Mucosa of rectum (tissue), 2 donors: ENCODE results near the gene SMG6.

Source experiments
- H3K27ac ChIP-seq, 2 donors: one replicate each; pipeline ENCODE4 v1.7.0; 2013; ENCODE audit warnings: inconsistent platforms in 2 of 2, low read depth in 2 of 2, low read length in 2 of 2
- H3K27me3 ChIP-seq, 2 donors: one replicate each; pipeline ENCODE4 v1.7.0; 2013; ENCODE audit warnings: low read length in 2 of 2; ENCODE audit not compliant: control insufficient read depth in 2 of 2, insufficient read depth in 2 of 2
- H3K36me3 ChIP-seq, 2 donors: one replicate each; pipeline ENCODE4 v1.7.0; 2013; ENCODE audit warnings: low read length in 2 of 2; ENCODE audit not compliant: control insufficient read depth in 2 of 2, insufficient read depth in 2 of 2
- H3K4me1 ChIP-seq, 2 donors: one replicate each; pipeline ENCODE4 v1.7.0; 2013; ENCODE audit warnings: low read length in 2 of 2, mild to moderate bottlenecking in 1 of 2; ENCODE audit not compliant: control insufficient read depth in 2 of 2, insufficient read depth in 2 of 2
- H3K4me3 ChIP-seq, 2 donors: one replicate each; pipeline ENCODE4 v1.7.0; 2013; ENCODE audit warnings: low read length in 2 of 2
- H3K9ac ChIP-seq, 2 donors: one replicate each; pipeline ENCODE4 v1.7.0; 2013; ENCODE audit warnings: low read length in 2 of 2, low read depth in 1 of 2, mild to moderate bottlenecking in 1 of 2
- H3K9me3 ChIP-seq, 2 donors: one replicate each; pipeline ENCODE4 v1.7.0; 2013; ENCODE audit warnings: low read length in 2 of 2; ENCODE audit not compliant: control insufficient read depth in 2 of 2
- donor health status: healthy.
- donor health status: Normal muscosa, but diverticular disease.

The SMG6 gene

DNA sequence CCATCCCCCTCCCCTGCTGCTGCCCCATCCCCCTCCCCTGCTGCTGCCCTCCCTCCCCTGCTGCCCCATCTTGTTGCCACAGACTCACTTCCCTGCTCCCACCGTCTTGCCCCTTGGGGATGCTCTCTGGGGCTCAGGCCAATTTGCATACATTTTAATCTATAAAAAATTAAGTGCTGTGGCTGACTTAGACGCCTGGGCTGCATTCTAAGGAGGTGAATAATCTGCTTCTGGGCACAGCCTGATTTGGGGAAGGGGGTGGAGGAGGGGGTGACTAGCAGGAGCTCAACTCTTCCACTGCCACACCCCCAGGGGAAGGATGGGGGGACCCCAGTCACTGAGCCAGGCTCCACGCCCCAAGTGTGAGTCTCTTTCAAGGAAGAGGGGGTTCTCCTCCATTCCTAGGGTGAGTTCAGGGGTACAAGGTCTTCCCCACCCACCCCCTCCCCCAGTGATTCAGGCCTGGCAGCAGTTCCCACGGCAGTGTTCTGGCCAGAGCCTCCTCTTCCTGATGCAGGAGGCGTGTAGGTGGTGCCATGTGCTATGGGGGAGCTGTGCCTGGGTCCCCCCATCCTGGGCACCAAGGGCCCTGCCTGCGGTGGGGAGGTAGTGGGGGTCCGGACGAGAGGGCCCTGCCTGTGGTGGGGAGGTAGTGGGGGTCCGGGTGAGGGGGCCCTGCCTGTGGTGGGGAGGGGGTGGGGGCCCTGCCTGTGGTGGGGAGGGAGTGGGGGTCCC is 268.6 kb downstream of the SMG6 start:
- H3K4me1 ChIP-seq, result peaks cover 5 to 6% of the 10 kb centered on the region in 2 donors
- H3K27me3 ChIP-seq, result no peaks in the 10 kb centered on the region
- H3K36me3 ChIP-seq, result peaks cover 20 to 29% of the 10 kb centered on the region in 2 donors
- H3K4me3 ChIP-seq, result no peak overlapping the region
- H3K9me3 ChIP-seq, result no peaks in the 10 kb centered on the region
- no peak overlapping the region for H3K9ac ChIP-seq
- no peak overlapping the region for H3K27ac ChIP-seq

DNA sequence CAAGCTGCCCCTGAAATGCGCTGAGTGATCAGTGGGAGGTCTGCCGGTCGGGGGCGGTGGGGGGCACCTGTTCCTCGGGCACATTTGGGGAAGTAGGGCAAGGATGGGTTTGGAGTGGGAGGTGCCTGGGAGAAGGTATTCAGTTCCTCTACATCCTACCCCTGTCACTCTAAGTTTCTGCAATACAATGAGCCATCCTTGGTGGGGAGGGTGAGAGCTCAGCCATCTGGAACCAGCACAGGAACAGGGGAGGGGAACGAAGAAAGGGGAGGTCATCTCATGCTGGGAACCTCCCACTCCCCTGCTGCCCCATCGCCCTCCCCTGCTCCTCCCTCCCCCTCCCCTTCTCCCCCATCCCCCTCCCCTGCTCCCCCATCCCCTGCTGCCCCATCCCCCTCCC is 269.4 kb downstream of the SMG6 start:
- no peaks in the 10 kb centered on the region for H3K27me3 ChIP-seq
- no peak overlapping the region for H3K9ac ChIP-seq
- no peaks in the 10 kb centered on the region for H3K9me3 ChIP-seq
- no peak overlapping the region for H3K27ac ChIP-seq
- peaks cover 20 to 27% of the 10 kb centered on the region in 2 donors for H3K36me3 ChIP-seq
- peaks cover 5 to 8% of the 10 kb centered on the region in 2 donors for H3K4me1 ChIP-seq
- H3K4me3 ChIP-seq, result no peak overlapping the region

DNA sequence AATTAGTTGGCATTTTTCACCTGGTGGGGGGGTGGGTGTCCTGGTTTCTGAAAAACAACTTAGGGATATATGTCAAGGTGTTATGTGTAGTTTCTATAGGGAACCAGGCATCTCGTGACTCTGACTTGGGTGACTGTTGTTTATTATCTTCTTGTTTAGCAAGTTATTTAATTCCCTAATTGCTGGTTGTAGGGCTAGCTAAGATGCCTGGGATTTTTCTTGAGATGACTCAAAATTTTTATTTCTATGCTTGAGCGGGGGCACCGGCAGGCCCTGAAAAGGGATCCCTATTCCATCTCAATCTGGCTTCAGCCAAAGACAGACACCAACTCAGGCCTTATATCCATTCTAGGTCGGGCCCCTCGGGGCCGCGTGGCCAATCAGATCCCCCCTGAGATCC is 270.4 kb downstream of the SMG6 start:
- Histone ChIP-seq H3K4me1 (peaks cover 5 to 8% of the 10 kb centered on the region in 2 donors), H3K4me3 (no peak overlapping the region), H3K36me3 (peaks cover 20 to 23% of the 10 kb centered on the region in 2 donors), H3K27ac (no peak overlapping the region), H3K27me3 (peaks cover 0 to 2% of the 10 kb centered on the region in 2 donors), H3K9me3 (no peaks in the 10 kb centered on the region), H3K9ac (no peak overlapping the region)

DNA sequence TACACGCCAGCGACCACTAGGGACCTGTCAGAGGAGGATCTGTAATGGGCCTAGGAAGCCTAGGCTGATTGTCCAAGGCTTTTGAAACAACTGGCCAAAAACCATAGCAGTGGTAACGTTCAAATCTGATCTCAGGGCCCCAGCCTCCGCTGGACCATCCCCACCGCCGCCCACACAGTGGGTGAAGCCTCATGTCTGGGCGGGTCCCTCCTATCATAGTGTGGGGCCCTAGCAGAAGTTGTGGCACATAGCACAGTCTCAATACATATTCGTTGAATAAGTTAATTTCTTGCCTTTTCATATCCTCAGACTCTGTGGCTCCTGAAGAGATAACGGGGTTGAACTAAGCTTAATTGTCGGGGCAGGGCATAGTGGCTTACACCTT is 272.8 kb downstream of the SMG6 start:
- H3K4me3 ChIP-seq, result peak overlapping the region; percentile 91 to 97
- peak overlapping the region; percentile 66 to 83 for H3K9ac ChIP-seq
- H3K27me3 ChIP-seq, result peaks cover 8 to 9% of the 10 kb centered on the region in 2 donors
- peaks cover 5 to 9% of the 10 kb centered on the region in 2 donors for H3K4me1 ChIP-seq
- no peaks in the 10 kb centered on the region for H3K9me3 ChIP-seq
- no peak overlapping the region for H3K27ac ChIP-seq
- peaks cover 5 to 8% of the 10 kb centered on the region in 2 donors for H3K36me3 ChIP-seq

DNA sequence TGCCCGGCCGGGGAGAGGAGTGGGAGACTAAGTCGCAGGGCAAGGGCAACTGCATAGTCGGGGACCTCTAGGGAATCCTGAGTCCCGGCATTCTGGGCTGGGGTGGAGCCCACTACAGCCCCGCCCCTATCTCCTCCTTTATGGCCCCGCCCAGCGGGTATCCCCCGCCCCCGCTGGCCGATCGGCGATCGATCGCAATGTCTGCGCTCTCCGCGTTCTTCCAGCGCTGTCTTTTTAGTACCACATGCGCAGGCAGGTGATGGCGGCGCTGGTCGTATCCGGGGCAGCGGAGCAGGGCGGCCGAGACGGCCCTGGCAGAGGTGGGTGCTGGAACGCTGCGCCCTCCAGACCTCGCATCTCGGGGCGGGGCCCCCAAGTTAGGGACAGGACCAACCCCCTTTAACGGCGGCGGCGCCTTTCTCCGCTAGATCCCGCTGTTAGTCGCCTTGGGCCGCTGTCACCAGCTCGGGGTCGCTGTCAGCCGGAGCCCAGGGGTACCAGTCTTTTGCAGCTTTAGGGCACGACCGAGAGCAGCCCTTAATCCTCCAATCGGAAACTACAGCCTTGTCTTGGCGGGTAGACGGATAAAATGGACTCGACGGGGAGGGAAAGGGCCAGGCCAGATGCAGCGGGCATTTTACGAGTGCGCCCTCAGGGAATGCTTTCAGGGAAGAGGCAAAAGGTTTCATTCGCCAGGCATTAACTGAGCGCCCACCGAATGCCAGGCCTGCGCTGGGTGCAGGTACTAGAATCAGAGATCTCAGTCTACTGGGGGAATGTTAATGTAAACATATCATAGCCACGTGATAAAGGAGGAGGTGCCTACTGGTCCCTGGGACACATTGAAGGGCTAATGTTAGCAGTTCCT is 273.4 kb downstream of the SMG6 start, which contains the start of gene DPH1:
TSS of gene DPH1 (plus strand) at position 243 of the 868 bp plus-strand sequence. CDS start at position 260, 17 bp downstream.
- peaks cover 5 to 6% of the 10 kb centered on the region in 2 donors for H3K36me3 ChIP-seq
- H3K27me3 ChIP-seq, result peaks cover 10 to 12% of the 10 kb centered on the region in 2 donors
- peak within 1 kb of the TSS in 1 of 2 donors; percentile 32 for H3K27ac ChIP-seq
- H3K9me3 ChIP-seq, result no peaks in the 10 kb centered on the region
- H3K4me3 ChIP-seq, result peak within 1 kb of the TSS; percentile 91 to 97
- H3K9ac ChIP-seq, result peak within 1 kb of the TSS; percentile 66 to 83
- peaks cover 7 to 11% of the 10 kb centered on the region in 2 donors for H3K4me1 ChIP-seq

DNA sequence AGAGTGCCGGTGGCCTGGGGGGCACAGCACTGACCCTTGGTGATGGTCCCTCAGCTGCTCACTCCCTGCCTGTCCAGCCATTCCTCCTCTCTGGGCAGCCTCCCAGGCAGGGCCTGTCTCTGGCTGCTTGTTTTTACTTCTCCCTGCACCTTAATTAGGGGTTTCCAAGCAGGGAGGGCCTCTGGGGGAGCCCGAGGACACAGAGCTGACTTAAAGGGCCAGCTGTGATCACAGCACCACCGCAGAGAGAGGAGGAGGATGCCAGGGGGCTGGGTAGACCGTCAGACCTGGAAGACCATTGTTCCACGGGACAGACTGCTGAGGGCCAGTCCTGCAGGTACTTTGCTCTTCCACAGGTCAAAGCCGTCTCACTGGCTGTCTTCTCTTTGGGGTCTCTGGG is 274.8 kb downstream of the SMG6 start:
- Histone ChIP-seq H3K9me3 (no peaks in the 10 kb centered on the region), H3K27me3 (peaks cover 10 to 17% of the 10 kb centered on the region in 2 donors), H3K4me1 (peaks cover 13 to 20% of the 10 kb centered on the region in 2 donors), H3K27ac (no peak overlapping the region), H3K4me3 (no peak overlapping the region), H3K9ac (no peak overlapping the region), H3K36me3 (peaks cover 2 to 3% of the 10 kb centered on the region in 2 donors)

DNA sequence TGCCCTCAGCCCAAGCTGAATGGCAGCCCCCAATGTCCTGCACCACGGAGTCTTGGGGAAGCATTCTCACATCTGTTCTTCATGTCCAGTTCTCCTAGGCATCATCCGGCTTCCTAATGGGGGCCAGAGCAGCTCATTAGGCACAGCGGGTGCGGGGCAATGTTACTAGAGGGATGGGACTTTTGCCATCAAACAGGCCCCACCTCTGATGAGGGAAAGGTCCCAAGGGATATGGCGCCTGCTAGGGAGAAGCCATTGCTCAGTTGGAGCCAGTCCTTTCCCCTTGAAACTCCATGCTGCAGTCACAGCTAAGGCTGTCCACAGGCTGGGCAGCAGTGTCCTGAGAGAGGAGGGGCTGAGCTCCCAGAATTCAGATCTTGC is 275.4 kb downstream of the SMG6 start:
- Histone ChIP-seq H3K9ac (no peak overlapping the region), H3K4me1 (peaks cover 13 to 20% of the 10 kb centered on the region in 2 donors), H3K9me3 (no peaks in the 10 kb centered on the region), H3K4me3 (no peak overlapping the region), H3K36me3 (no peaks in the 10 kb centered on the region), H3K27me3 (peaks cover 12 to 19% of the 10 kb centered on the region in 2 donors), H3K27ac (no peak overlapping the region)

DNA sequence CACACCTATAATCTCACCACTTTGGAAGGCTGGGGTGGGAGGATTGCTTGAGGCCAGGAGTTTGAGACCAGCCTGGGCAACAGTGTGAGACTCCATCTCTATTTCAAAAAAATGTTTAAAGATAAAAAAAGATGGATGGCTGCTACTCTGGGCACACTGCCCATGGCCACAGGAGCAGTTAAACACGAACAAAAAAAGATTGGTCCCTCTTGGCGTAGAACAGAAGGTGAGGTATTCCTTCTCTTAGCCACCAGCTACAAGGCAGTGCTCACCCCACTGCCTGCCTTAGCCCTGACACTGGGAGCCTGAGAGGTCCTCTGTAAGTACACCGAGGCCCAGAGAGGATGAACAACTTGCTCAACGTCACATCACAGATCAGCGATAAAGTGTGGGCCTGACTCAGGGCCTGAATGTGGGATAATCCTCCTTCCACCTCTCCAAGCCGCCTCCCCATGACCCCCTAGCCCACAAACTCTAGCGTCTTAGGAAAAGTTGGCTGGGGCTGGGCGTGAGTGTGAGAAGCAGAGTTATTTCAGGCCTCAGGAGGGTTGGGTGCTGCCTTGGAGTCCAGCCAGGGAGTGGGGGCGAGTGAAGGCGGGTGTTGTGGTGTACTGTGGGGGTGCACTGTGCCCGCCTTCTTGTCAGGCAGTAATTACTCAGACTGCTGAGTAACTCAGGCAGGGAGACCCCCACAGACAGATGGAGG is 275.9 kb downstream of the SMG6 start:
- Histone ChIP-seq H3K9me3 (no peaks in the 10 kb centered on the region), H3K36me3 (no peaks in the 10 kb centered on the region), H3K9ac (no peak overlapping the region), H3K27ac (no peak overlapping the region), H3K27me3 (peaks cover 16 to 20% of the 10 kb centered on the region in 2 donors), H3K4me1 (peaks cover 13 to 20% of the 10 kb centered on the region in 2 donors), H3K4me3 (no peak overlapping the region)

DNA sequence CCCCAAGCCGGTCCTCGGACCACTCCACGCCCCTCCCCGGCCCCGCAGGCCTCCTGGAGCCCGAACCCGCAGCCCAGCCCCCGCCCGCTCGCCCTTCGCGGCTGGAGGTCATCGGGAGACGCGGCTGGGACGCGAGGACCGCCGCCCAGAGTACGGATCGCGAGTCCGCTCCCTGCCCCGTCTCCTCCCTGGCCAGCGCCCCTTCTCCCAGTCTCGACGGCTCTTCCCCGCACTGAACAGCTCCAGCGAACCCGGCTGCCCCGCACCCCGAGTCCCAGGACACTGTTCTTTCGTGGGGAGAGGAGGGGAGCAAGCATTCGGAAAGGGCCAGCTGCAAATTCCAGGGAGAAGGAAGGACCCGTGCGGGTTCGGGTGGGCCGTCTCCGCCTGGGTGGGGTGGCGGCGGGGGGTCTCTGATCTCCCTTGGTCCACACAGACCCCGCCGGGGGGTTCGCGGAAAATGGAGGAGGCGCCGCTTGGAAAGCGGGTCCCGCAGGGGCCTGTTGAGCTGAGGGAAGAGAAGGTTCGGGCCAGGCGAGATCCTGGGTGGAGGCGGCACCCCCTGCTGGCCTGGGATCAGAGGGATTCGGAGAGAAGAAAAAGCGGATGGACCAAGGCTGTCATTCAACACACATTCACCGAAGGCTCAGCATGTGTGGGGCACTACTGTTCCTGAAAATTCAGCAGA is 277.8 kb downstream of the SMG6 start:
- H3K4me1 ChIP-seq, result peaks cover 10 to 17% of the 10 kb centered on the region in 2 donors

More for the DNA sequence above, 277.8 kb downstream of the SMG6 start:
- H3K4me3 ChIP-seq, result peak overlapping the region in 1 of 2 donors; percentile 53
- no peaks in the 10 kb centered on the region for H3K9me3 ChIP-seq
- H3K27ac ChIP-seq, result no peak overlapping the region
- H3K36me3 ChIP-seq, result no peaks in the 10 kb centered on the region
- no peak overlapping the region for H3K9ac ChIP-seq
- peaks cover 19 to 24% of the 10 kb centered on the region in 2 donors for H3K27me3 ChIP-seq
